Activated CD4-positive, alpha-beta T cell treated with anti-CD3 and anti-CD28 coated beads, Interleukin-2, amount 10 ng/mL, durations not matched to agents 24 days and 14 days (primary cell): ENCODE data around the gene MANBA. TPM values are rescaled to one million over a fixed set of nuclear protein-coding genes. Genes with fewer than 3 reads are reported as not detected.
A peak's percentile ranks its signal among the peaks of the same experiment; 100 is the strongest.

ENCODE experiments used
- DNase-seq: peaks from one replicate; pipeline ENCODE4 v3.0.0; 2022
- H3K27ac Mint-ChIP-seq: one replicate; pipeline ENCODE4 v1.8.0; 2022; ENCODE audit warnings: mild to moderate bottlenecking, mixed read lengths
- H3K27me3 Mint-ChIP-seq: one replicate; pipeline ENCODE4 v1.8.0; 2022; ENCODE audit warnings: mixed read lengths
- H3K36me3 Mint-ChIP-seq: one replicate; pipeline ENCODE4 v1.8.0; 2022; ENCODE audit warnings: low read depth, mild to moderate bottlenecking, mixed read lengths
- H3K4me1 Mint-ChIP-seq: one replicate; pipeline ENCODE4 v1.8.0; 2021; ENCODE audit warnings: mixed read lengths
- H3K4me3 Mint-ChIP-seq: one replicate; pipeline ENCODE4 v1.8.0; 2022; ENCODE audit warnings: mild to moderate bottlenecking, moderate library complexity, mixed read lengths
- H3K9me3 Mint-ChIP-seq: one replicate; pipeline ENCODE4 v1.8.0; 2021; ENCODE audit warnings: mixed read lengths
- intact Hi-C: fragments of 100-400 bp; cut with micrococcal nuclease; formaldehyde crosslinking; loops from one replicate; pipeline ENCODE4 v1.15.1; 2023
- total RNA-seq: library from RNA; stranded (reverse); gene quantifications from 2 replicates; pipeline ENCODE4 v1.2.3, GENCODE V29; 2022

MANBA gene
- total RNA-seq, 1 donor from 2014 or later: 9.4 TPM

DNA sequence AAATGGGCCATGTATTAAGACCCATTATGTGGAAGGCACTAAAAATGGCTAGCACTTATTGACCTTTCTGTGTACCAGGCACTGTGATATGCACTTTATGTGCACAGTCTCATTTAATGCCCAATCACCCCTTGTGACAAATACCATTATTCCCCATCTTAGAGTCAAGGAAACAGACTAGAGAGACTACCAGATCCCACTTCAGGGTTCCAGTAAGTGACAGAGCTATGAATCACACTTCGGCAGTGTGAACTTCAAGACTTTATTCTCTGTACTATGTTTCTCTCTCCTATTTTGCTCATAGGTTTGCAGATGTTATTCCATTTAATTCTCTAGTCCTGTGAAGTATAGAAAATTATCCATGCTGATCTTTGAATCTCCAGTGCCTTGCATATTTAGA is 152.6 kb downstream of the MANBA start:
- H3K4me1 Mint-ChIP-seq: peaks cover 66% of the 10 kb centered on the region
- no peaks in the 10 kb centered on the region for H3K27me3 Mint-ChIP-seq
- H3K9me3 Mint-ChIP-seq: peaks cover 4% of the 10 kb centered on the region
- intact Hi-C loops: no loop called here
- DNase-seq: no peak
- peak overlapping the region; percentile 17 for H3K27ac Mint-ChIP-seq
- no peak overlapping the region for H3K4me3 Mint-ChIP-seq
- peaks cover 88% of the 10 kb centered on the region for H3K36me3 Mint-ChIP-seq

DNA sequence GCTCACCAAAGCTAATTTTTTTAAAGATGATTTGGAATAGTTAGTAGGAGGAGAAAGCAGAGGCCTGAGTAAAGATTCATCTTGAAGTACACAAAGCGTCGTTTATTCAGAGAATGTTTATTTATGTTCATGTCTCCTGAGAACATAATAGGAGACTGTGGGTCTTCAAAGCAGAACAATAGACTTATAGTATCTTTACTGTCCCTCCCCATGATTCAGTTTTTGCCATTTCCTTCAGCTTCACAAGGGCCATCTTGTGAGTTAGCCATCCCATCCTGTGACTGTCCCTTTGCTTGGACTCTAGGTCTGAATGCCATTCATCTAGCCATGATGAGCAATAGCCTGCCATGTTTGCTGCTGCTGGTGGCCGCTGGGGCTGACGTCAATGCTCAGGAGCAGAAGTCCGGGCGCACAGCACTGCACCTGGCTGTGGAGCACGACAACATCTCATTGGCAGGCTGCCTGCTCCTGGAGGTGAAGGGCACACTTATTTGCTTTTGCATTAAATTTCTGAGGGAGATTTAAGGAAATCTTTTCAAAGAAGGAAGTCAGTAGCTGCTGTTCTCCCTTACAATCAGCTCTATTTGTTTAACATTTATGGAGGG is 153.8 kb downstream of the MANBA start:
- Mint-ChIP-seq H3K9me3 (peaks cover 4% of the 10 kb centered on the region), H3K36me3 (peaks cover 81% of the 10 kb centered on the region), H3K27ac (peak overlapping the region; percentile 28), H3K27me3 (no peaks in the 10 kb centered on the region), H3K4me1 (peaks cover 56% of the 10 kb centered on the region), H3K4me3 (no peak overlapping the region)
- intact Hi-C loops: no loop called here
- DNase-seq: peak; percentile 49

DNA sequence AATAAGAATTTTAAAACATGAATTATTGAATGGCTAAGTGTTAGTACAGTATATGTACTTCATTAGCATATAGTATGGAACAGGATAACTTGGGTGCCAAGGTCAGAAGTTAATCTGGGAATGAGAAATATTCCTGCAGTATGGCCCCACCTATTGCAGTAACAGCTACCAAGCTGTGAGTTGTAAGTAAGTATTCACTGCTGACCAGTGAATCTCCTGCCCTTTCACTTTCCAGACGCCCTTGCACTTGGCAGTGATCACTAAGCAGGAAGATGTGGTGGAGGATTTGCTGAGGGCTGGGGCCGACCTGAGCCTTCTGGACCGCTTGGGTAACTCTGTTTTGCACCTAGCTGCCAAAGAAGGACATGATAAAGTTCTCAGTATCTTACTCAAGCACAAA is 154.5 kb downstream of the MANBA start:
- H3K27ac Mint-ChIP-seq: no peak overlapping the region
- H3K4me3 Mint-ChIP-seq: no peak overlapping the region
- peaks cover 81% of the 10 kb centered on the region for H3K36me3 Mint-ChIP-seq
- intact Hi-C loops: no loop called here
- peaks cover 4% of the 10 kb centered on the region for H3K9me3 Mint-ChIP-seq
- peak; percentile 52 for DNase-seq
- H3K27me3 Mint-ChIP-seq: no peaks in the 10 kb centered on the region
- peaks cover 53% of the 10 kb centered on the region for H3K4me1 Mint-ChIP-seq

DNA sequence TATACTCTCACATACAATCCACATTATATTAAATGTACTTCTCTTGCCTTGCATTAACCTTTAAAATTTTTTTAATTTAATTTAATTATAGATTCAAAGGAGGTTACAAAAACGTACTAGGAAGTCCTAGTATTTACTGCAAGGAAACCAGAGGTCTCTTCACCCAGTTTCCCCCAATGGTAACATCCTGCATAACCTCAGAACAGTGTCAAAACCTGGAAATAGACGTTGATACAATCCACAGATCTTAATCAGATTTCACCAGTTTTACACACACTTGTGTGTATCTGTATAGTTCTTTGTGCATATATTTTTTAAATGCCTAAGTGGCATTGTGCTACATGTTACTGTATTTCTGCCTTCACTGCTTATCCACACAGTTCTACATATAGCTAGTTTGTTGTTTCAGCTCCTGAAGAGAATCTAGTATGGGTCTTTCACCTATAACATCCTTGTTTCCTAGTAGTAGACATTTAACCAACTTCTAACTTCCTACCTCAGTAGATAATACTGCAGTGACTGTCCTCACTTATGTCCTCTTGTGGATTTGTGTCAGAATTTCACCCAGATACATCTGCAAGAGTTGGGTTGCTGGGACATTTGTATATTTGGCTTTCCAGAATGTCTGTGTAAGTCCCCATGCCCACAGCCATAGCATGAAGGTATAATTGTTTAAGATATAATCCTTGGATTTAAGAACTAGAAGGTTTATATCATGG is 156.4 kb downstream of the MANBA start:
- H3K4me3 Mint-ChIP-seq: no peak overlapping the region
- intact Hi-C loops: no loop called here
- peaks cover 4% of the 10 kb centered on the region for H3K9me3 Mint-ChIP-seq
- H3K27ac Mint-ChIP-seq: peak overlapping the region; percentile 20
- DNase-seq: no peak
- peaks cover 53% of the 10 kb centered on the region for H3K4me1 Mint-ChIP-seq
- H3K36me3 Mint-ChIP-seq: peaks cover 80% of the 10 kb centered on the region
- no peaks in the 10 kb centered on the region for H3K27me3 Mint-ChIP-seq

DNA sequence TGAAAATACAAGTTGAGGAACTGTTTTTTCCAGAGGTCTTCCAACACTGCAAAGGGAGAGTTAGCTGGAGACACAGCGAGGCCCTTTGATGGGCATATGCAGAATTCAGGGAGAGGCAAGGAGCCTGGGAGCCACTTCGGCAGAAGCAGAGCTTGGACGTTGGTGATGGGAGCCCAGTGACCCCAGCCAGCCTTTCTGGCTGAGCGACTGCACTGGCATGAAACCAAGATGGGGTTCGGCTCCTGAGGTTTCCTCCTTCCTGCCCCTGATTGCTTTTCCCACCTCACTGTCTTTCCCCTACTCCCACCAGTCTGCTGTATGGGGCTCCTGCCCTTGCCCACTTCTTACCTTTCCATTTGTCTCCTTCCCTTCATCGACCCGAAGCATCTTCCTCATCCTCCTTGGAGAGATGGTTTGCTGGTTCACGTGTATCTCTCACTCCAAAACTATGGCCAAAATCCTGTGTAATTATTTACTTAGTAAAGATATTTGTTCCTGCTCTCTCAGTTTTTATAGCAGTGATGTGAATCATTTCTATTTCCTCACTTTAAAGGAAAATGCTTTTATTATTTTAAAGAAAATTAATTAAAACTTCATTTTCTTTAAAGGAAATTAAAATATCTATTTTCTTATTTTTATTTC is 159.1 kb downstream of the MANBA start:
- H3K9me3 Mint-ChIP-seq: peaks cover 4% of the 10 kb centered on the region
- peaks cover 60% of the 10 kb centered on the region for H3K4me1 Mint-ChIP-seq
- intact Hi-C loops: no loop called here
- no peak overlapping the region for H3K27ac Mint-ChIP-seq
- no peaks in the 10 kb centered on the region for H3K27me3 Mint-ChIP-seq
- DNase-seq: peak; percentile 51
- peaks cover 75% of the 10 kb centered on the region for H3K36me3 Mint-ChIP-seq
- H3K4me3 Mint-ChIP-seq: no peak overlapping the region

DNA sequence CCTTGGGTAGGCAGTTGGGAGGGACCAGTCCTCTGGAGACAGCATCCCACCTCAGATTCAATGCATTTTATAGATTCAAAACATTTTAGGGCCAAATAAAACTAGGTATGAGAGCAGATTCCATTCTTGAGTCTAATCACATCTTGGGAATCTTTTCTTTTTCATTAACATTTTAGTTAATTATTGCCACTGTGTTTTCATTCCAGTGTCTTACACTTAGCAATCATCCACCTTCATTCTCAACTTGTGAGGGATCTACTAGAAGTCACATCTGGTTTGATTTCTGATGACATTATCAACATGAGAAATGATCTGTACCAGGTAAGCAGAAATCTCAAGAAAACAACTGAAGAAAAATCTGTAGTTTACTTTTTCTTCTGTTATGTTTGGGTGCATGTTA is 160.1 kb downstream of the MANBA start:
- Mint-ChIP-seq H3K36me3 (peaks cover 78% of the 10 kb centered on the region), H3K9me3 (peaks cover 4% of the 10 kb centered on the region), H3K4me3 (no peak overlapping the region), H3K4me1 (peaks cover 65% of the 10 kb centered on the region), H3K27me3 (no peaks in the 10 kb centered on the region), H3K27ac (no peak overlapping the region)
- intact Hi-C loops: no loop called here
- no peak for DNase-seq

DNA sequence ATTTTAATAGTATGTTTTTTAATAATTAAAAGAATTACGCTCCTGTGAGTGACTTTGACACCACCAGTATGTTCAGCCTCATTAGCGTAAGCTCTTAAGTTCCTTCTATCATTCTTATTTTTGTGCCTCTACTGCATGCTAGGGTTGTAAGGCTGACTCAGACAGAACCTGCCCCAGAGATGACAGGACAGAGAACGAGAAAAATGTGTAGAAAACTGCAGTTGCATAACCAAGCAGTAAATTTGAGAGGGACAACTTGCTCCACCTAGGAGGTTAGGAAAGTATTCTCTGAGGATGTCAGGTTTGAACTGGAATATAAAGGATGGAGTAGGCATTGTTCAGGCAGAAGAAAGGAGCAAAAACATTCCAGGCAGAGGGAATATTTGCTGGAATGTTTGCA is 160.9 kb downstream of the MANBA start:
- Mint-ChIP-seq H3K27ac (peak overlapping the region; percentile 32), H3K4me1 (peaks cover 64% of the 10 kb centered on the region), H3K4me3 (no peak overlapping the region), H3K36me3 (peaks cover 77% of the 10 kb centered on the region), H3K27me3 (no peaks in the 10 kb centered on the region), H3K9me3 (peaks cover 4% of the 10 kb centered on the region)
- DNase-seq: no peak
- intact Hi-C loops: no loop called here

DNA sequence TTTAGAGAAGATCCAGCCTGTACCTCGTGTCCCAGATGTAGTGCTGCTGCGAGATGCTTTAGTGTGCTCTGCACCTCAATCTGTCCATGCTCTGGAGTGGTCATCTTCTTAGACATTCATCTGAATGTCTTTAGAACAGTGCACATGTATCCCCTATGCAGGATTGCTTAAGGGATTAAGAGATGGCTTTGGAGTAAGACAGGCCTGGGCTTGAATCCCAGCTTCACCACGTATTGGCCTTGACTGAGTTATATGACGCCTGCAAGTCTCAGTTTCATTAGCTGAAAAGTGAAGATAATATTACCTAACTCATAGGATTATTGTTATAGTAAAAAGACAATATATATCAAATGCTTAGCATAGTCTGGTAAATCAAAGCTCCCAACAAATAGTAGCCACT is 161.3 kb downstream of the MANBA start:
- Mint-ChIP-seq H3K4me3 (peak overlapping the region; percentile 44), H3K4me1 (peaks cover 65% of the 10 kb centered on the region), H3K9me3 (peaks cover 4% of the 10 kb centered on the region), H3K27ac (peak overlapping the region; percentile 91), H3K27me3 (no peaks in the 10 kb centered on the region), H3K36me3 (peaks cover 76% of the 10 kb centered on the region)
- DNase-seq: peak; percentile 48
- intact Hi-C loops: no loop called here

DNA sequence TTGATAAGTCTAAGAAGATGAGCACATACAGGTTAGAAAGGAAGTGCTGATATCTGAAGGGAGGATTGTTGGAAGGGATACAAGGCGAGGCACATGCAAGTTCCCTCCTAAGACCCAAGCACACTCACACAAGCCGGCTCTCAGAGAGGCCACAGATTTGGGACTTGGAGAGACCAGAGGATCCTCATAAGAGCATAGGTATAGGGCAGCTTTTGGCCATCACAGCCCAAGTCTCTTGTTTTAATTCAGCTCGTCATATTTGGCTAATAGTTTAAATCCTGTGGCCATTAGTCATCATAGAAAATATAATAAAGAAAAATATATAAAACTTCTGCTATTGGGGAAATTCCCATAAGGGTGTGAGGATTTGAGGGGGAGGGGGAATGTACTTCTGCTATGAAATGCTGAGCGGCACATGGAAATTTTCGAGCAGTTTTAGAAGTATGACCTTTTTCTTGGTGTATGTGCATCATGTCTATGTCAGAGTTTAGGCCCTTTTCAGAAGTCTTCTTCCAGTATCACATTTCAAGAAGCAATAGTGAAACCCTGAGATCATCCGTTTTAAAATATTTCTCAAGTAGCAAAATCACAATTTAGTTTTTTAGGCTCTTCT is 161.9 kb downstream of the MANBA start:
- intact Hi-C loops: loop anchor here (1.0 kb wide), 2 partner anchors 14 kb away; no protein-coding TSS in a partner anchor
- peaks cover 68% of the 10 kb centered on the region for H3K4me1 Mint-ChIP-seq
- H3K27me3 Mint-ChIP-seq: no peaks in the 10 kb centered on the region
- peaks cover 78% of the 10 kb centered on the region for H3K36me3 Mint-ChIP-seq
- H3K27ac Mint-ChIP-seq: peak overlapping the region; percentile 91
- H3K9me3 Mint-ChIP-seq: peaks cover 4% of the 10 kb centered on the region
- DNase-seq: no peak
- peak overlapping the region; percentile 44 for H3K4me3 Mint-ChIP-seq

DNA sequence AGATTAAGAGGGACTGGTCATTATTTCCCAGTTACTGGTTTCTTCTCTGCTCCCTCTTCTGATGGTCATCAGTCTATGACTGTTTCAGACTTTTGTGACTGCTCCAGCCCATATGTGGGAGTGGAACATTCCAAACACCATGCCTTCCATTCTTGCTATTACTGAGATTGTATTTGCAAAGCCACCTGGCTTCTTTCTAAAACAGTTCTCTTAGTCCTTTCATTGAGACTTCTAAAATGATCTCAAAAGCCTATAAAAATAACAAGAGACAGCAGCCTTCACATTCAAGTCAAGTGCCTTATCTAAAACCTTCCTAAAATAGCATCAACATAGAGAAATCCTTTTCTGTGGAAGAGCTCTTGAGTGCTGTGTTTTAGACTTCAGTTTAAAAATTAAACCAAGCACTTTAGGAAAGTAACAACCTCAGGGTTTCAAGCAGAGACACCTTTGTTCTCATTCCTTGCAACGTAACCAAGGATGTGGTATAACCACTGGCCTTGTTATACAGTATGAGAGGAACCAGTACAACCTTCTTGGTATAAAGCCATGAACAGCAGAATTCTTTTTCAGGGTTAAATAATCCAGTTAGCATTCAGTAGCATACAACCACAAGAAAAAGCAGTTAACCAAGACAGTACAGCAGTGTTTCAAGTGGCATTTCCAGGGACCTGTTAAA is 162.5 kb downstream of the MANBA start:
- DNase-seq: peak; percentile 86
- Mint-ChIP-seq H3K4me1 (peaks cover 65% of the 10 kb centered on the region), H3K27me3 (no peaks in the 10 kb centered on the region), H3K9me3 (peaks cover 2% of the 10 kb centered on the region), H3K36me3 (peaks cover 74% of the 10 kb centered on the region), H3K27ac (peak overlapping the region; percentile 91), H3K4me3 (peak overlapping the region; percentile 24)
- intact Hi-C loops: loop anchor here (1.0 kb wide), 2 partner anchors 13 to 15 kb away; no protein-coding TSS in a partner anchor

DNA sequence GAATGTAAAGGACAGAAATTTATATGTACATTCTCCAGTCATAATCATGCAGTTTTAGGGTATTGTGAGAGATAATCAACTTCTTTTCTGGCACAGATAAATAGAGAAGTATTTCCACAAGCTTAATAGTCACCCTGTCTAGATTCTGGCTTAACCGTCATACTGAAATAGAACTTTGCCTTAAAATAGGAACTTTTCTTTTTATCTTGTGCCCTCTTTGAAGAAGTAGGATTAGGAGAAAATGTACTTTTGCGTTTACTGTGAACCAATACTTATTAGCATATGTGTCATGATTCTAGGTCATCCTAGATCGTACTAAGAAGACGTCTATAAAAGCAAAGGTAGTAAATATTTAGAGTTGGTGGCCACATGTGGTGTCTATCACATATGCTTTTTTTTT is 164.2 kb downstream of the MANBA start:
- Mint-ChIP-seq H3K9me3 (peaks cover 10% of the 10 kb centered on the region), H3K27ac (peak overlapping the region; percentile 71), H3K4me1 (peaks cover 82% of the 10 kb centered on the region), H3K4me3 (no peak overlapping the region), H3K27me3 (no peaks in the 10 kb centered on the region), H3K36me3 (peaks cover 83% of the 10 kb centered on the region)
- intact Hi-C loops: no loop called here
- no peak for DNase-seq

DNA sequence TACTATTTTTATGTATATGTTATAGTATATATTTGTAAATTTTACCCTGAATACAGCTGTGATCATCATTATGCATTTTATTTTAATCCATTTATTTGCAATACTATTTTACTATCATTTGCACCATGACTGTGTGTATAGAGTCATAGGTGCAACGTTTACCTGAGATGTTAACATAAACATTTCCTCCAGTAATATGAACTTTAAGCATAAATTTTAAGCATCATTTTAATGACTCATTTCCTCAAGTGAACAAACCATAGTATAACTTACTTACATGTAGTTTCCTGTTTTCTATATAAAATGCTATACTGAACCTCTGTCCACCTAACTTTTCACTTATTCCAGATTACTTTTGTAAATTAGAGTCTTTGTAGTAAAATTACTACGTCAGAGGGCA is 166.8 kb downstream of the MANBA start:
- no peak for DNase-seq
- Mint-ChIP-seq H3K9me3 (peaks cover 16% of the 10 kb centered on the region), H3K4me3 (peak overlapping the region; percentile 10), H3K36me3 (peaks cover 85% of the 10 kb centered on the region), H3K27me3 (no peaks in the 10 kb centered on the region), H3K4me1 (peaks cover 83% of the 10 kb centered on the region), H3K27ac (peak overlapping the region; percentile 70)
- intact Hi-C loops: no loop called here

DNA sequence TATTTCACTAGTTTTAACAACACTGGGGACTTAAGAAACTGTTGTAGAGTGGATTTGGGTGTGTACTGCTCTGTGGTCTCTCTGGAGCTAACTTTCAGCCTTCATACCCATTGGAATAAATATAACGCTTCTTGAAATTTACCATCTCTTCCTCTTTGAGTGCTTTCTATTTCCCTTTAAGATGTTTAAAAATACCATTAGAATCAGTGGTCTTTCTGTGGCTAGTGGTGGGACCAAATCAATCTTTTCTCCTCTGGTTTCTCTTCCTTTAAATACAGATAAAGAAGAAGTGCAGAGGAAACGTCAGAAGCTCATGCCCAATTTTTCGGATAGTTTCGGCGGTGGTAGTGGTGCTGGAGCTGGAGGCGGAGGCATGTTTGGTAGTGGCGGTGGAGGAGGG is 167.6 kb downstream of the MANBA start:
- no peak overlapping the region for H3K27ac Mint-ChIP-seq

More for the DNA sequence above, 167.6 kb downstream of the MANBA start:
- peaks cover 81% of the 10 kb centered on the region for H3K36me3 Mint-ChIP-seq
- peaks cover 16% of the 10 kb centered on the region for H3K9me3 Mint-ChIP-seq
- H3K4me3 Mint-ChIP-seq: peak overlapping the region; percentile 62
- no peak for DNase-seq
- intact Hi-C loops: no loop called here
- peaks cover 78% of the 10 kb centered on the region for H3K4me1 Mint-ChIP-seq
- H3K27me3 Mint-ChIP-seq: no peaks in the 10 kb centered on the region
